Measurements from ENCODE around the gene IPO4. TPM values are rescaled to one million over a fixed set of nuclear protein-coding genes. Genes with fewer than 3 reads are reported as not detected.

IPO4 gene
- total and polyA plus RNA-seq, 2 of the 13 experiments (the other 11 are each of a cell fraction or from before 2014, with no cell fraction given) = 39.0 to 179 TPM

GRCh38 chr14:24188251-24189058, at the start of gene IPO4 (continued):
- no peak for TF ChIP-seq BCLAF1 (IDR thresholded peaks at IDR 0.05)
- peak; percentile 99 for TF ChIP-seq ZNF776 (CRISPR knock-in tag; IDR thresholded peaks at IDR 0.05)
- peak; percentile 67; the same call in 1 of the 2 replicates for TF ChIP-seq ZNF7 (CRISPR knock-in tag; IDR thresholded peaks at IDR 0.05)
- peak; percentile 100 for TF ChIP-seq ZNF414 (CRISPR knock-in tag; IDR thresholded peaks at IDR 0.05)
- TF ChIP-seq ZNF839 (CRISPR knock-in tag; IDR thresholded peaks at IDR 0.05; ENCODE audit: borderline replicate concordance) = peak; percentile 74
- peak; percentile 98 for TF ChIP-seq ZNF44 (CRISPR knock-in tag; IDR thresholded peaks at IDR 0.05)
- peak; percentile 99 for TF ChIP-seq THYN1 (CRISPR knock-in tag; IDR thresholded peaks at IDR 0.05; ENCODE audit: borderline replicate concordance, low read depth)
- 0 out of 2 replicates have a peak, but pooled peaks have one; percentile 82 for TF ChIP-seq ZNF720 (CRISPR knock-in tag; IDR thresholded peaks at IDR 0.05)
- TF ChIP-seq ZNF329 (CRISPR knock-in tag; IDR thresholded peaks at IDR 0.05; ENCODE audit: low read depth) = peak; percentile 92
- peak; percentile 100 for TF ChIP-seq SMAD3 (CRISPR knock-in tag; IDR thresholded peaks at IDR 0.05)
- no peak for TF ChIP-seq MYPOP (CRISPR knock-in tag; IDR thresholded peaks at IDR 0.05)
- peak; percentile 91 for TF ChIP-seq ZNF451 (CRISPR knock-in tag; IDR thresholded peaks at IDR 0.05)
- TF ChIP-seq ZBTB2 (CRISPR knock-in tag; IDR thresholded peaks at IDR 0.05; ENCODE audit: low read depth) = no peak
- TF ChIP-seq IKZF5 (CRISPR knock-in tag; IDR thresholded peaks at IDR 0.05) = peak; percentile 99
- peak; percentile 99 for TF ChIP-seq ZNF891 (CRISPR knock-in tag; IDR thresholded peaks at IDR 0.05)
- peak; percentile 97 for TF ChIP-seq ZNF766 (CRISPR knock-in tag; IDR thresholded peaks at IDR 0.05; ENCODE audit: borderline replicate concordance)
- no peak for TF ChIP-seq ATF4 (CRISPR knock-in tag; IDR thresholded peaks at IDR 0.05)
- TF ChIP-seq KDM4B (CRISPR knock-in tag; IDR thresholded peaks at IDR 0.05) = peak; percentile 99
- peak; percentile 29; the same call in 1 of the 2 replicates for TF ChIP-seq ZNF549 (CRISPR knock-in tag; IDR thresholded peaks at IDR 0.05)

Data from HepG2 (cell line).